GM19099 (cell line): ENCODE measurements around the gene EFCAB10.

Experiments
- POLR2A ChIP-seq: IDR thresholded peaks from 3 replicates; pipeline ENCODE4 v1.6.1; 2011; ENCODE audit warnings: low read depth; ENCODE audit not compliant: insufficient read length; ENCODE audit errors: extremely low read depth

Gene EFCAB10

GRCh38 chr7:105581066-105581811, at the start of gene EFCAB10:
Gene EFCAB10, minus strand, starts transcription at chr7:105581493. Its CDS starts 30 bp downstream, at chr7:105581463.
- TF ChIP-seq POLR2A: no peak

GRCh38 chr7:105625986-105626385, 44.7 kb upstream of the EFCAB10 start:
- TF ChIP-seq POLR2A: no peak

GRCh38 chr7:105623906-105624305, 42.6 kb upstream of the EFCAB10 start:
- no peak for TF ChIP-seq POLR2A

GRCh38 chr7:105623378-105623777, 42.1 kb upstream of the EFCAB10 start:
- no peak for TF ChIP-seq POLR2A

- TF ChIP-seq POLR2A: no peak
Observed at GRCh38 chr7:105622106-105622731, 40.9 kb upstream of the EFCAB10 start.

- no peak for TF ChIP-seq POLR2A
Observed at GRCh38 chr7:105621617-105622016, 40.3 kb upstream of the EFCAB10 start.

- TF ChIP-seq POLR2A: no peak
Observed at GRCh38 chr7:105621176-105621575, 39.9 kb upstream of the EFCAB10 start.

GRCh38 chr7:105619590-105619989, 38.3 kb upstream of the EFCAB10 start:
- TF ChIP-seq POLR2A: no peak

- no peak for TF ChIP-seq POLR2A
Observed at GRCh38 chr7:105618016-105618296, 36.7 kb upstream of the EFCAB10 start.

- no peak for TF ChIP-seq POLR2A
Observed at GRCh38 chr7:105617280-105618015, 36.2 kb upstream of the EFCAB10 start.

- TF ChIP-seq POLR2A: no peak
Observed at GRCh38 chr7:105614341-105614840, 33.1 kb upstream of the EFCAB10 start.

- TF ChIP-seq POLR2A: no peak
Observed at GRCh38 chr7:105613611-105614330, 32.5 kb upstream of the EFCAB10 start.

GRCh38 chr7:105612806-105613205, 31.5 kb upstream of the EFCAB10 start:
- no peak for TF ChIP-seq POLR2A

GRCh38 chr7:105611856-105612775, 30.8 kb upstream of the EFCAB10 start:
- TF ChIP-seq POLR2A: no peak

- no peak for TF ChIP-seq POLR2A
Observed at GRCh38 chr7:105610165-105610930, 29.1 kb upstream of the EFCAB10 start.
